Fibroblast of mammary gland (primary cell): Measurements from ENCODE around the gene USP16.

Experiments
- DNase-seq: peaks from one replicate; pipeline ENCODE4 v3.0.0-alpha.2; 2010; ENCODE audit warnings: low read depth
- H3K4me3 ChIP-seq: 2 replicates; pipeline ENCODE4 v1.5.1; 2011; ENCODE audit warnings: low read depth, mild to moderate bottlenecking, low read length, moderate library complexity; ENCODE audit not compliant: control insufficient read depth
- CTCF ChIP-seq: conservative IDR thresholded peaks from 2 replicates; pipeline ENCODE4 v1.5.1; 2011; ENCODE audit warnings: low read depth, low read length, inconsistent platforms; ENCODE audit not compliant: control insufficient read depth, insufficient read depth

USP16 gene

GRCh38 chr21:29092102-29092959 is 67.9 kb downstream of the USP16 start:
- H3K4me3 ChIP-seq: no peak overlapping the region
- TF ChIP-seq CTCF: peak; percentile 20
- DNase-seq: peak; percentile 82

GRCh38 chr21:29096218-29097015 is 71.9 kb downstream of the USP16 start:
- no peak overlapping the region for H3K4me3 ChIP-seq
- DNase-seq: no peak
- TF ChIP-seq CTCF: no peak

- H3K4me3 ChIP-seq: no peak overlapping the region
- no peak for TF ChIP-seq CTCF
- DNase-seq: no peak
Measured at GRCh38 chr21:29098156-29098555, 73.7 kb downstream of the USP16 start.

- TF ChIP-seq CTCF: no peak
- no peak overlapping the region for H3K4me3 ChIP-seq
- DNase-seq: no peak
Measured at GRCh38 chr21:29102791-29103257, 78.4 kb downstream of the USP16 start.
